AML-193 (cell line): ENCODE results near the gene BICC1.
"Not testable (repeated sequence)": the region's sequence is repeated elsewhere in the genome, so short reads cannot be mapped to it uniquely, and the experiment has no call there.

ENCODE experiments used
- DNase-seq, 2 experiments: peaks; one replicate each; lab custom pipeline; 2025; lab: John Stamatoyannopoulos, UW

BICC1 gene

GRCh38 chr10:58858123-58858522 is 345.5 kb downstream of the BICC1 start:
- not testable (repeated sequence) for DNase-seq

GRCh38 chr10:58859526-58859925 is 346.9 kb downstream of the BICC1 start:
- no peak for DNase-seq

- DNase-seq = no peak
These were observed 355.0 kb downstream of the BICC1 start for GRCh38 chr10:58867683-58868082.

- no peak for DNase-seq
These were observed 356.2 kb downstream of the BICC1 start for GRCh38 chr10:58868736-58869435.

GRCh38 chr10:58870070-58870469 is 357.4 kb downstream of the BICC1 start:
- no peak for DNase-seq

- no peak for DNase-seq
These were observed 360.5 kb downstream of the BICC1 start for GRCh38 chr10:58873161-58873560.
